NCI-H1930 (cell line): ENCODE data around the gene EMILIN3.

Experiments used
- DNase-seq, 2 experiments: peaks; one replicate each; lab custom pipeline; 2025; lab: John Stamatoyannopoulos, UW

Gene EMILIN3

GRCh38 chr20:41366546-41367392, at the start of gene EMILIN3:
Gene EMILIN3, minus strand, starts transcription at chr20:41366818. Its CDS starts 184 bp downstream, at chr20:41366634.
- DNase-seq: peak in 1 of 2 experiments; percentile 16

- no peak for DNase-seq
These were observed 48.6 kb upstream of the EMILIN3 start for GRCh38 chr20:41415191-41415590.

- no peak for DNase-seq
These were observed 46.6 kb upstream of the EMILIN3 start for GRCh38 chr20:41413169-41413568.

GRCh38 chr20:41412324-41413120, 45.9 kb upstream of the EMILIN3 start:
- no peak for DNase-seq

- DNase-seq: no peak
These were observed 44.8 kb upstream of the EMILIN3 start for GRCh38 chr20:41411391-41411847.

GRCh38 chr20:41408986-41409385, 42.4 kb upstream of the EMILIN3 start:
- no peak for DNase-seq

GRCh38 chr20:41408156-41408794, 41.7 kb upstream of the EMILIN3 start:
- DNase-seq: no peak

GRCh38 chr20:41407607-41408006, 41.0 kb upstream of the EMILIN3 start:
- DNase-seq: no peak

GRCh38 chr20:41406896-41407444, 40.4 kb upstream of the EMILIN3 start:
- DNase-seq: no peak

- DNase-seq: no peak
These were observed 39.7 kb upstream of the EMILIN3 start for GRCh38 chr20:41406353-41406752.

GRCh38 chr20:41405436-41405835, 38.8 kb upstream of the EMILIN3 start:
- no peak for DNase-seq

GRCh38 chr20:41403604-41404003, 37.0 kb upstream of the EMILIN3 start:
- no peak for DNase-seq

- DNase-seq: no peak
These were observed 31.8 kb upstream of the EMILIN3 start for GRCh38 chr20:41398408-41398807.

GRCh38 chr20:41395667-41396664, 29.3 kb upstream of the EMILIN3 start:
- DNase-seq: no peak

- no peak for DNase-seq
These were observed 28.5 kb upstream of the EMILIN3 start for GRCh38 chr20:41394931-41395666.

- DNase-seq: no peak
These were observed 27.5 kb upstream of the EMILIN3 start for GRCh38 chr20:41394081-41394480.

GRCh38 chr20:41393705-41394066, 27.1 kb upstream of the EMILIN3 start:
- no peak for DNase-seq

- DNase-seq: no peak
These were observed 26.5 kb upstream of the EMILIN3 start for GRCh38 chr20:41392871-41393704.

GRCh38 chr20:41392295-41392694, 25.7 kb upstream of the EMILIN3 start:
- no peak for DNase-seq
